Measurements from ENCODE around the gene NCK2. TPM values are rescaled to one million over a fixed set of nuclear protein-coding genes. Genes with fewer than 3 reads are reported as not detected.

The NCK2 gene
- total and polyA plus RNA-seq, 2 of the 13 experiments (the other 11 are each of a cell fraction or from before 2014, with no cell fraction given), result 14.8 to 23.5 TPM

- no peak for ATAC-seq
- peaks cover 16% of the 10 kb centered on the region for H3K4me1 ChIP-seq (ENCODE audit: insufficient read depth, low read length)
- TF ChIP-seq ARNTL (CRISPR knock-in tag; IDR thresholded peaks at IDR 0.05) (no peak), YEATS4 (CRISPR knock-in tag; IDR thresholded peaks at IDR 0.05; ENCODE audit: borderline replicate concordance) (no peak), SIX4 (CRISPR knock-in tag; IDR thresholded peaks at IDR 0.05) (no peak)
- ChIA-PET CTCF (ENCODE audit: low intra/inter-chr PET ratio, low total read pairs) (no interaction called here), POLR2A (no interaction called here)
- no TSS peak for BruUV-seq (replicated peaks)
- no peaks in the 10 kb centered on the region for H3K36me3 ChIP-seq (replicated peaks in 1 of 2; ENCODE audit: control insufficient read depth in 1 of 2, insufficient read depth in 2 of 2, low read length in 2 of 2)
- peaks cover 33% of the 10 kb centered on the region for H3K9me3 ChIP-seq (ENCODE audit: low read length)
- no peak overlapping the region for H3K4me3 ChIP-seq (replicated peaks in 1 of 3; ENCODE audit: insufficient read depth in 1 of 3, low read depth in 2 of 3, low read length in 3 of 3)
- intact Hi-C loops (cut with micrococcal nuclease; ENCODE audit: unreplicated experiment), result no loop called here
- no peak overlapping the region for H3K4me2 ChIP-seq (ENCODE audit: low read depth, low read length)
- DNase-seq (ENCODE audit: low spot score), result no peak
- H4K20me1 ChIP-seq (ENCODE audit: insufficient read depth, low read length), result no peaks in the 10 kb centered on the region
- H3K27me3 ChIP-seq (ENCODE audit: control insufficient read depth in 1 of 2, insufficient read depth in 2 of 2, low read length in 2 of 2), result no peaks in the 10 kb centered on the region
- no peak overlapping the region for H3K27ac ChIP-seq (ENCODE audit: extremely low read length, insufficient read depth, low read length)
- no peak overlapping the region for H2AFZ ChIP-seq (ENCODE audit: low read length)
- 97% methylated on average over 4 of the region's 4 CpGs for WGBS (ENCODE audit: low lambda C conversion rate)
- H3K9ac ChIP-seq (ENCODE audit: insufficient read depth, low read depth, low read length), result no peak overlapping the region
- FAIRE-seq, result no peak
- H3K79me2 ChIP-seq (ENCODE audit: insufficient read depth, low read length), result peaks cover 7% of the 10 kb centered on the region
- in situ Hi-C loops (cut with HindIII; ENCODE audit: extremely low pct_ligation_motif_present, low pct_unique_long_range_greater_than_20kb), result no loop called here
These were observed 91.6 kb downstream of the NCK2 start for GRCh38 chr2:105836341-105836740.

- in situ Hi-C loops (cut with HindIII; ENCODE audit: extremely low pct_ligation_motif_present, low pct_unique_long_range_greater_than_20kb), result no loop called here
- Histone ChIP-seq H4K20me1 (ENCODE audit: insufficient read depth, low read length) (no peaks in the 10 kb centered on the region), H2AFZ (ENCODE audit: low read length) (no peak overlapping the region), H3K9ac (ENCODE audit: insufficient read depth, low read depth, low read length) (no peak overlapping the region), H3K4me1 (ENCODE audit: insufficient read depth, low read length) (peaks cover 16% of the 10 kb centered on the region), H3K4me3 (replicated peaks in 1 of 3; ENCODE audit: insufficient read depth in 1 of 3, low read depth in 2 of 3, low read length in 3 of 3) (no peak overlapping the region), H3K9me3 (ENCODE audit: low read length) (peaks cover 26% of the 10 kb centered on the region), H3K36me3 (replicated peaks in 1 of 2; ENCODE audit: control insufficient read depth in 1 of 2, insufficient read depth in 2 of 2, low read length in 2 of 2) (no peaks in the 10 kb centered on the region), H3K27me3 (ENCODE audit: control insufficient read depth in 1 of 2, insufficient read depth in 2 of 2, low read length in 2 of 2) (no peaks in the 10 kb centered on the region), H3K27ac (ENCODE audit: extremely low read length, insufficient read depth, low read length) (no peak overlapping the region), H3K79me2 (ENCODE audit: insufficient read depth, low read length) (peaks cover 7% of the 10 kb centered on the region), H3K4me2 (ENCODE audit: low read depth, low read length) (no peak overlapping the region)
- POLR2A ChIA-PET, result no interaction called here
- CTCF ChIA-PET (ENCODE audit: low intra/inter-chr PET ratio, low total read pairs), result no interaction called here
- FAIRE-seq, result peak; percentile 50
- intact Hi-C loops (cut with micrococcal nuclease; ENCODE audit: unreplicated experiment), result no loop called here
- DNase-seq (ENCODE audit: low spot score), result no peak
- BruUV-seq (replicated peaks), result no TSS peak
- WGBS (ENCODE audit: low lambda C conversion rate), result 94% methylated on average over 5 of the region's 5 CpGs
- ATAC-seq, result no peak
- TF ChIP-seq KLF11 (CRISPR knock-in tag; IDR thresholded peaks at IDR 0.05), result no peak
- no peak for TF ChIP-seq ZNF337 (CRISPR knock-in tag; IDR thresholded peaks at IDR 0.05; ENCODE audit: borderline replicate concordance, low read depth)
- TF ChIP-seq, protein P1, sequence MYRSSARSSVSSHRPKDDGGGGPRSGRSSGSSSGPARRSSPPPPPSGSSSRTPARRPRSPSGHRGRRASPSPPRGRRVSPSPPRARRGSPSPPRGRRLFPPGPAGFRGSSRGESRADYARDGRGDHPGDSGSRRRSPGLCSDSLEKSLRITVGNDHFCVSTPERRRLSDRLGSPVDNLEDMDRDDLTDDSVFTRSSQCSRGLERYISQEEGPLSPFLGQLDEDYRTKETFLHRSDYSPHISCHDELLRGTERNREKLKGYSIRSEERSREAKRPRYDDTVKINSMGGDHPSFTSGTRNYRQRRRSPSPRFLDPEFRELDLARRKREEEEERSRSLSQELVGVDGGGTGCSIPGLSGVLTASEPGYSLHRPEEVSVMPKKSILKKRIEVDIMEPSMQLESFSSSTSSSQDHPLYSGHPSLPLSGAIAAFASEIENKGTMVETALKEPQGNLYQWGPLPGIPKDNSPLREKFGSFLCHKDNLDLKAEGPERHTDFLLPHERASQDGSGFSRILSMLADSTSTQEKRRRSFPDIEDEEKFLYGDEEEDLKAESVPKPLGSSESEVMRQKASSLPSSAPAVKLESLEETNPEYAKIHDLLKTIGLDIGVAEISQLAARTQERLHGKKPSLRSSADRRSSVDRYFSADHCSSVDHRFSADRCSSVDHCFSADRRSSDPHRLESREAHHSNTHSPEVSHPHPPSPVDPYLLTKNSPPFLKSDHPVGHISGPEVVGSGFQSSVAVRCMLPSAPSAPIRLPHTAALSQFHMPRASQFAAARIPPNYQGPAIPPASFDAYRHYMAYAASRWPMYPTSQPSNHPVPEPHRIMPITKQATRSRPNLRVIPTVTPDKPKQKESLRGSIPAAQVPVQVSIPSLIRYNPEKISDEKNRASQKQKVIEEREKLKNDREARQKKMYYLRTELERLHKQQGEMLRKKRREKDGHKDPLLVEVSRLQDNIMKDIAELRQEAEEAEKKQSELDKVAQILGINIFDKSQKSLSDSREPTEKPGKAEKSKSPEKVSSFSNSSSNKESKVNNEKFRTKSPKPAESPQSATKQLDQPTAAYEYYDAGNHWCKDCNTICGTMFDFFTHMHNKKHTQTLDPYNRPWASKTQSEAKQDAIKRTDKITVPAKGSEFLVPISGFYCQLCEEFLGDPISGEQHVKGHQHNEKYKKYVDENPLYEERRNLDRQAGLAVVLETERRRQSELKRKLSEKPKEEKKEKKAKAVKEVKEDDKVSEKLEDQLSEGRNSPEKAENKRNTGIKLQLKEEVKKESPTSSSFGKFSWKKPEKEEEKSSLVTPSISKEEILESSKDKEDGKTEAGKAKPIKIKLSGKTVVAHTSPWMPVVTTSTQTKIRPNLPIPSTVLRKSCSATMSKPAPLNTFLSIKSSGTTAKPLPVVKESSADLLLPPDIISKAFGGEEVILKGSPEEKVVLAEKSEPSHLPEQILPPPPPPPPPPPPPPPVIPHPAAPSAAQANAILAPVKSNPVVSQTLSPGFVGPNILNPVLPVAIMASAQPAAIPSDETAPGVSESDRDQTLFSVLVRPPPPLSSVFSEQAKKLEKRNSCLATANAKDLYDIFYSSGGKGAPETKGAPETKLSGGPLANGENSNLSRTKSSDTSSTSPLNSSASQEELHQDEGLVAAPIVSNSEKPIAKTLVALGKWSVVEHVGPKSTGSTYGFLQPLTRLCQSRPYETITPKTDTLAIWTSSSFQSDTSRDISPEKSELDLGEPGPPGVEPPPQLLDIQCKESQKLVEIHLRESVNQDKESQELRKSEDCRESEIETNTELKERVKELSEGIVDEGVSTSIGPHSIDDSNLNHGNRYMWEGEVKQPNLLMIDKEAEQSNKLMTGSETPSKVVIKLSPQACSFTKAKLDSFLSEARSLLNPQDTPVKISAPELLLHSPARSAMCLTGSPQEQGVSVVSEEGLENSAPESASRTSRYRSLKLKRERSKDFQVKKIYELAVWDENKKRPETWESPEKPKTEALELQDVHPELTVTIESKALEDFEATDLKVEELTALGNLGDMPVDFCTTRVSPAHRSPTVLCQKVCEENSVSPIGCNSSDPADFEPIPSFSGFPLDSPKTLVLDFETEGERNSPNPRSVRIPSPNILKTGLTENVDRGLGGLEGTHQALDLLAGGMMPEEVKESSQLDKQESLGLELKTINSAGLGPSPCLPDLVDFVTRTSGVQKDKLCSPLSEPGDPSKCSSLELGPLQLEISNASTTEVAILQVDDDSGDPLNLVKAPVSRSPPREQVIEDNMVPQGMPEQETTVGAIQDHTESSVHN (CRISPR knock-in tag; IDR thresholded peaks at IDR 0.05), result no peak
These were observed 92.4 kb downstream of the NCK2 start for GRCh38 chr2:105836840-105837692.

Measured in HepG2 (cell line).